Colonic mucosa (tissue), 4 donors: ENCODE results near the gene OR7D2. TPM values are rescaled to one million over a fixed set of nuclear protein-coding genes. Genes with fewer than 3 reads are reported as not detected.
"Not testable (repeated sequence)": the region's sequence is repeated elsewhere in the genome, so short reads cannot be mapped to it uniquely, and the experiment has no call there.

ENCODE experiments used
- DNase-seq: peaks from one replicate; pipeline ENCODE4 v3.0.0-alpha.2; 2020
- H3K27ac ChIP-seq: fragments of 200-600 bp; one replicate; pipeline ENCODE4 v1.8.0; 2021
- H3K27me3 ChIP-seq: fragments of 200-600 bp; one replicate; pipeline ENCODE4 v1.8.0; 2021
- H3K36me3 ChIP-seq: fragments of 200-600 bp; one replicate; pipeline ENCODE4 v1.8.0; 2021
- H3K4me1 ChIP-seq: fragments of 200-600 bp; one replicate; pipeline ENCODE4 v1.8.0; 2021; ENCODE audit warnings: mild to moderate bottlenecking
- H3K4me3 ChIP-seq: fragments of 200-600 bp; one replicate; pipeline ENCODE4 v1.8.0; 2021
- H3K9ac ChIP-seq, 2 donors: one replicate each; pipeline ENCODE4 v1.7.0; 2013; ENCODE audit warnings: control low read depth in 2 of 2, low read depth in 2 of 2, low read length in 2 of 2
- H3K9me3 ChIP-seq: fragments of 200-600 bp; one replicate; pipeline ENCODE4 v1.8.0; 2021
- intact Hi-C: fragments of 100-400 bp; cut with DNase I; formaldehyde crosslinking; loops from one replicate; pipeline ENCODE4 v1.14.1; 2022
- total RNA-seq, 2 donors: library from RNA; stranded (reverse); fragmentation: NEBNext Ultra II Directional in 1 of 2; extraction: Animal tissue kit (Norgen Biotek cat#: 25700) in 1 of 2; gene quantifications; one replicate each; pipeline ENCODE4 v1.2.1, GENCODE V29; 2021
- TF ChIP-seq, protein P1 (sequence below): fragments of 200-600 bp; IDR thresholded peaks from one replicate; pipeline ENCODE4 v1.8.0; 2022; ENCODE audit warnings: antibody characterized with exemption, mild to moderate bottlenecking
- donor health status: healthy.
- donor health status: DM: no; HTN: no; CAD: no.
- donor health status: DM: no; HTN: no; CAD: no.

Gene OR7D2
- total RNA-seq, 2 donors from 2014 or later = 0.07 to 0.08 TPM

DNA sequence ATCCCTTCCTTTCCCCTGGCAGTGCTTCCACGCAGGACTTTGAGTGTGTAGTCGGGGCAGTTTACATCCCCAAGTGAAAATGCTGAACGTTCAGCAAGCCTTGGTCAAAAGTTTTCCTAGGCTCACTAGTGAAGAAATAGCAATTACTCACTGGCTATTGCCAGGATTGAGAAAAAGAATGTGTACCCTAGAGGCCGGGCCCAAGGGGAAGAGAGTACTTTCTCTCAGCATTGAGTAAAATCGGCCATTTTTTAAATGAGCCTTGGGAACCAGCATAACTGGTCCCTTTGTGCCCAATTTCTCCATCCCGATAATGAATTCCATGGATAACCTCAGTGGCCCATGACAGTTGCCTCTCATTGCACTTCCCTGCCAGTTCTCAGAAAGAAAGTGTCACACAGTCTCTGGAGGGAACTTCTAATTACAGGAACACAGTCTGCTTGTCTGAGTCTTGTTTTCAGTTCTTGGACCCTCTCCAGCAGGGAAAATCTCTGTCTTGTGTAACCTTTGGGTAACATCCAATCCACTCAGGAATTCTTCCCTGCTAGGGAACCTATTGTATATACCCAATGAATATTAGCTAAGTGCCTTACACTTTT, 7.3 kb upstream of the OR7D2 start:
- H3K9ac ChIP-seq = no peak overlapping the region
- TF ChIP-seq, protein P1, sequence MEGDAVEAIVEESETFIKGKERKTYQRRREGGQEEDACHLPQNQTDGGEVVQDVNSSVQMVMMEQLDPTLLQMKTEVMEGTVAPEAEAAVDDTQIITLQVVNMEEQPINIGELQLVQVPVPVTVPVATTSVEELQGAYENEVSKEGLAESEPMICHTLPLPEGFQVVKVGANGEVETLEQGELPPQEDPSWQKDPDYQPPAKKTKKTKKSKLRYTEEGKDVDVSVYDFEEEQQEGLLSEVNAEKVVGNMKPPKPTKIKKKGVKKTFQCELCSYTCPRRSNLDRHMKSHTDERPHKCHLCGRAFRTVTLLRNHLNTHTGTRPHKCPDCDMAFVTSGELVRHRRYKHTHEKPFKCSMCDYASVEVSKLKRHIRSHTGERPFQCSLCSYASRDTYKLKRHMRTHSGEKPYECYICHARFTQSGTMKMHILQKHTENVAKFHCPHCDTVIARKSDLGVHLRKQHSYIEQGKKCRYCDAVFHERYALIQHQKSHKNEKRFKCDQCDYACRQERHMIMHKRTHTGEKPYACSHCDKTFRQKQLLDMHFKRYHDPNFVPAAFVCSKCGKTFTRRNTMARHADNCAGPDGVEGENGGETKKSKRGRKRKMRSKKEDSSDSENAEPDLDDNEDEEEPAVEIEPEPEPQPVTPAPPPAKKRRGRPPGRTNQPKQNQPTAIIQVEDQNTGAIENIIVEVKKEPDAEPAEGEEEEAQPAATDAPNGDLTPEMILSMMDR = no peak
- H3K9me3 ChIP-seq = no peaks in the 10 kb centered on the region
- H3K36me3 ChIP-seq = no peaks in the 10 kb centered on the region
- H3K27me3 ChIP-seq = no peaks in the 10 kb centered on the region
- DNase-seq = no peak
- intact Hi-C loops = no loop called here
- no peaks in the 10 kb centered on the region for H3K4me1 ChIP-seq
- no peak overlapping the region for H3K27ac ChIP-seq
- no peak overlapping the region for H3K4me3 ChIP-seq

DNA sequence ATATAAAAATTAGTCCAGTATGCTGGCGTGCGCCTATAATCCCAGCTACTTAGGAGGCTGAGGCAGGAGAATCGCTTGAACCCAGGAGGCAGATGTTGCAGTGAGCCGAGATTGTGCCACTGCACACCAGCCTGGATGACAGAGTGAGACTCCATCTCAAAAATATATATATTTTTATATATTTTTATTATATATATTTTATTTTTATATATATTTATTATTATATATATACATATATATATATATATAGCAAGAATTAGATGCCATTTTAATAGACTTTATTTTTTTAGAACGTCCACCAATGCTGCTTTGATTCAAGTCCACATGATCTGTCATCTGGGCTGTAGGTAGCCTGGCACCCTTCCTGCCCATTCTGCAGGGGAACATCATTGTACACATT, 3.5 kb upstream of the OR7D2 start:
- no peaks in the 10 kb centered on the region for H3K27me3 ChIP-seq
- no peaks in the 10 kb centered on the region for H3K4me1 ChIP-seq
- intact Hi-C loops = no loop called here
- TF ChIP-seq, protein P1 = no peak
- DNase-seq = no peak
- H3K9ac ChIP-seq = no peak overlapping the region
- H3K4me3 ChIP-seq = no peak overlapping the region
- no peak overlapping the region for H3K27ac ChIP-seq
- H3K36me3 ChIP-seq = no peaks in the 10 kb centered on the region
- no peaks in the 10 kb centered on the region for H3K9me3 ChIP-seq

DNA sequence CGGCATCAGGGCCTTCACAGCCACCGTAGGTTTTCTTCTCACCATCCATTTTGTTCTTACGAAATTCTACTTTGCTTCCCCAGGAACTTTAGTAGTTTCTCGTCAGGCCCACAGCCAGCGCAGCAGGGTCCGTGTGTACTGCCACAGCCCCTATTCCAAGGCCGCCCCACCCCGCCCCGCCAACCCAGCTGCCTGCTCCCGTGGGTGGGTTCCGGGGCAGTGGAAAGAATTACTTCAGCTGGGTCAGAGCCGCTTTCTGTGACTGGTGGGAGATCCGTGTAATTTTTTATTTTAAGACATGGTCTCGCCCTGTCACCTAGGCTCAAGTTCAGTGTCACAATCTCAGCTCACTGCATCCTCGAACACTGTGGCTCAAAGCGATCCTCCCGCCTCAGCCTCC, 4.2 kb downstream of the OR7D2 start:
- Histone ChIP-seq H3K27ac (no peak overlapping the region), H3K9me3 (no peaks in the 10 kb centered on the region), H3K4me1 (no peaks in the 10 kb centered on the region), H3K9ac (no peak overlapping the region), H3K27me3 (no peaks in the 10 kb centered on the region), H3K36me3 (no peaks in the 10 kb centered on the region), H3K4me3 (no peak overlapping the region)
- no peak for DNase-seq
- intact Hi-C loops = no loop called here
- TF ChIP-seq, protein P1 = no peak

GRCh38 chr19:9187191-9187590, 8.4 kb downstream of the OR7D2 start:
- Histone ChIP-seq H3K9ac (no peak overlapping the region), H3K27ac (no peak overlapping the region), H3K36me3 (no peaks in the 10 kb centered on the region), H3K9me3 (no peaks in the 10 kb centered on the region), H3K27me3 (no peaks in the 10 kb centered on the region), H3K4me3 (no peak overlapping the region), H3K4me1 (no peaks in the 10 kb centered on the region)
- DNase-seq = no peak
- TF ChIP-seq, protein P1 = no peak
- intact Hi-C loops = no loop called here

DNA sequence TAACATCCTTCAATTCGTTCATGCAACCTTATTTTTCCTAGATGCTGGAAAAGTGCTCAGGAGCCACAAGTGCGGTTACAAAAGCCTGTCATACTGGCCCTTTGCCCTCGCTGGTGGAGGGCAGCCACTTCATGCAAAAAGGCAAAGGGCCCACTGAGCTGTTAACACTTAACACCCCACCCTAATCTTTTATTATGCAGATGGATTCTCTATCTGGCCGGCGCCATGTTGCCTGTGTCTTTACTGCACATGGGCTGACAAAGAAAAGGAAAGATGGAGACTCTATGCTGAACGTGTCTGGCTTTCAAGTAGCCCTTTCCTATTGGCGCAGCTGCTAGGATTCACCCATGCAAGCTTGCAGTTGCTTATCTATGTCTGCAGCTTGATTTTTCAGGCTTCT, 10.8 kb downstream of the OR7D2 start:
- TF ChIP-seq, protein P1 = no peak

GRCh38 chr19:9198044-9198443, 19.3 kb downstream of the OR7D2 start:
- DNase-seq, H3K9ac ChIP-seq, H3K36me3 ChIP-seq, H3K4me1 ChIP-seq, H3K9me3 ChIP-seq, intact Hi-C loops, H3K27me3 ChIP-seq, H3K27ac ChIP-seq, H3K4me3 ChIP-seq: not testable (repeated sequence)

More for the DNA sequence above, 10.8 kb downstream of the OR7D2 start:
- Histone ChIP-seq H3K27ac (no peak overlapping the region), H3K36me3 (no peaks in the 10 kb centered on the region), H3K4me1 (no peaks in the 10 kb centered on the region), H3K9ac (no peak overlapping the region), H3K9me3 (no peaks in the 10 kb centered on the region), H3K27me3 (no peaks in the 10 kb centered on the region), H3K4me3 (no peak overlapping the region)
- intact Hi-C loops = no loop called here
- DNase-seq = no peak
